Stimulated activated CD8-positive, alpha-beta memory T cell treated with anti-CD3 and anti-CD28 coated beads, Interleukin-12 subunit alpha, Interleukin-12 subunit beta, amount 100 ng/mL, for 1 hour (primary cell): ENCODE results near the gene SLC9A3.
"Not testable (repeated sequence)": the region's sequence is repeated elsewhere in the genome, so short reads cannot be mapped to it uniquely, and the experiment has no call there.

ENCODE experiments used
- DNase-seq: peaks from one replicate; pipeline ENCODE4 v3.0.0-alpha.2; 2020; ENCODE audit warnings: low read depth

The SLC9A3 gene

DNA sequence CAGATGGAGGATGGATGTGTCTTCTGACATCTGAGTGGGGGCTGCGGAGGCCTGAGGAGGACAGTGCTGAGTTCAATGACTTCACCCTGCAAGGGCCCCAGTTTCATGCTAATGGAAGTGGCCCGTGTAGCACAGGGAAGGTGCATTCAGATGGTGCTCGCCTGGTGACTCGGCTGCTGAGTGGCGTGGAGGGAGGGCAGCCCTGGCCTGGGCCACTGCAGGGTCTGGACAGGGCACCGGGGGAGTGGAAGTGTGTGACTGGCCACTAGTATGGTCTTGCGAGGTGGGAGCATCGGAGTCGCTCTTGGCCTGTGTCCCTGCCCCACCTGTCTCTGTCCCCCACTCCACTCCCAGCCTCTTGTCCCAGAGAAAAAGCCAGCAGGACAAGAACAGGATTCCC is 1.7 kb upstream of the SLC9A3 start:
- DNase-seq, result no peak

DNA sequence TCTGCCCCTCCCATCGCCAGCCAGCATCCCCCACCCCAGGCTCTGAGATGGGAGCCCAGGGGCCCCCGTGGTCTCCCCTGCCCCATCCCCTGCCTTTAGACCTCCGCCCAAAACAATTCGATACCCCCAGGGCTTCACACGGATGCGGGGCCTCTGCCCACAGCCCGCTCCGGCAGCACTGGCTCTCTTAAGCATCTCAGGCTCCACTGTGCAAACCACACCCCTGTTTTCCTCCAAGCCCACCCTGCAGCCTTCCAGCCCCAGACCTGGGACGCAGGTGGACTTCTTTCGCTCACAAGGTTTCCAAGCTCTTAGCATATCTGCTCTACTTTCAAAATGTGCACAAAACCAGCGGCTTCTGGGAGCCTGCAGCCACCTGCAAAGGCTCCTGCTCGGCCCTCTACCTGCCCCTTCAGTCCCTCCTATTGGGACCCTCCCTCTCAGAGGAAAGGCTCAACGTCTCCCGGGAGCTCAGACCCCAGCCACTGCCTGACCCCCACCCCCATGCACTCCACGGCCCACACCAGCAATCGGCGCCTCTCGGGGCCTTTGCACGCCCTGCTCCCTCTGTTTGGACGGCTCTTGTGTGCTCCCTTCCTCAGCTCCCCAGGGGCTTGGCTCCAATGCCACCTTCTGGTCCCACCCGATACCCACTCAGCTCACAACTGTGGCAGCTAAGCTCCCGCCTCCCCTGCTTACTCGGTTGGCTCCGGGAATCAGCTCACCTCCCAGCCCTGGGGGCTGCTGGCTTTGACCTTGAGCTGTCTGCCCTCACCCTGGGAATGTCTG is 918 bp upstream of the SLC9A3 start:
- DNase-seq, result no peak

DNA sequence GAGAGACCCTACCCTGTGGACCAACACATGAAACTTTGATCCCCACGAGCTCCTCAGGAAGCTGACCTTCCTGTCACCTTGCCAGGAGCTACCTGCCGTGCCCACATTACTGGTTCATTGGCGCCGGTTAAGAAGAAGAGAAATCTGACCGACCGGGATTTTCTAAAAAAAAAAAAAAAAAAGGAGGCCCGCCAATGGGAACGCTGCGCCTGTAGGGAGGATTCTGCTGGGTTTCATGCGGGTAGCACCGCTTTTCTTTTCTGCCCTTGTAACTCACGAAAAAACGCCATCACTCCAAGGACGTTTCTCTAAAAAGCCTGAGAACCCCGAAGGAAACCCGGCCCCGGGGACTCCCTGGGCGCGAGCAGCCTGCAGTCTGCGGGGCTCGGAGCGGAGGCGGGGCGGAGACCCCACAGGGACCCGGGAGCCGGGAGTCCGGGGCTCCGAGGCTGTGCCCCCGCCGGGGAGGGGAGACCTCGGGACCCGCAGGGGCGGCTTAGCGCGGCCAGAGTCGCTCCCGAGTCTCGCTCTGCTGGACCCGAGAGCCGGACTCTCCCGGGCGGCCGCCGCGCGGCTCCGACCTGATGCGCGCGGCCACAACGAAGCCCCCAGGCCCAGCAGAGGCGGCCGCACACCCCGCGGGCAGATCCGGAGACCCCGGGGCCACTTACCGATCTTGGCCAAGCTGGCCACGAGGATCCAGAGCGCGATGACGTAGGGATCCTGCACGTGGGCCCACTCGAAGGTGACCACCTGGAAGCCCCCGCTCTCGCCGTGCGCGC is 617 bp downstream of the SLC9A3 start:
- DNase-seq, result no peak

DNA sequence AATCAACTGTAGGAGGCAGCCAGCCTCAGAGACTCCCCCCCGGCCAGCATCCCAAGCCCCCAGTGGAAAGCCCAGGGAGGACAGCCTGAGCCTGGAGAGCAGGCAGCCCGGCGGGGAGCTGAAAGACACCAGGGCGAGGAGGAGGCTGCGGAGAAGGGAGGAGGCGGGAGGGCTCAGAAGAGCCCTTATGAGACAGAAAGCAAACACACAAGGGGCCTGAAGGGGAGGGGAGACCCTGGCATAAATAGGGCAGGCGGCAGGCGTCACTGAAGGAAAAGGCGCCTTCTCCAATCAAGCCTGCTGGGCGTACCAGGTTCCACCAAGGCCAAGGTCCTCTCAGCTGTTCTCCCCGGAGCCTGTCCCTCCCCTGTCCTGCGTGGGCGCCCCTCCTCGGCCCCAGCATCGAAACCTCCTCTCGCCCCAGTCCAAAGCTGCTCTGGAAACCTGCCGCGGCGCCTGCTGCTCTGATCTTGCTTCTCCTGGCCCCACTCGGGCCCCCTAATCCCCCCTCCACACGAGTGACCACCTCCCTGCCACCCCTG is 1.3 kb downstream of the SLC9A3 start:
- DNase-seq, result no peak

DNA sequence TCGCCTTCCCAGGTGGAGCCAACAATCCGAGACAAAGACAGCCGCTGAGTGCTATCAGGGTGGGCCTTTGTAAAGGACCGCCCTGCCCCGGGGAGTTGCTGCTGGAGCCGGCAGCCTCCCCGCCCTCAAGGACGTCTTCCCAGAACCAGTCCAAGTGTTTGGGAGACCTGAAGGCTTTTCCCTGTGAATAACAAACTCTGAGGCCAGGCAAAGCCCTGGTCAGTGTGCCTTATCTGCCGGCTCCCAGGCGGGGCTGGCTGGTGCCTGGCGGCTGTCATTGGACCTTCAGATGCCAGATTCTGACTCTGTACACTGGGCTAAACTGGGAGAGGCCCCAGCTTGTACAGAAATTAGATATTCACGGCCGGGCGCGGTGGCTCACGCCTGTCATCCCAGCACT is 2.1 kb downstream of the SLC9A3 start:
- DNase-seq, result no peak

DNA sequence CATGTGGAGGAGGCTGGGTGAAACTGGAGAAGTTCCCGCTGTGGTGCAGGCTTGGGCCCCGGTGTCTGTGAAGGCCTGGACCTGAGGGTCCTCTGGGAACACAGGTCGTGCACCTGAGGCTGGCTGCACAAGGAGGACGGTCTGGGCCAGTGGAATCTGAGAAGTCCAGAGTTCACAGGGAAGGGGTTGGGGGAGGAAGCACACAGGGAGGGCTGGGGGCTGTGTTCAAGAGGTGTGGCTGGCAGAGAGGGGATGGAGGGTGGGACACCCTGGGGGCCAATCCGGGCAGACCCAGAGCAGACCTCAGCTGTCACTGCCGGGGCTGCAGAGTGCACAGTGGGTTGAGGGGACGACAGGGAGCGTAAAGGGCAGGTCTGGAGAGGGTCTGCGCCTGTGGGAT is 2.6 kb downstream of the SLC9A3 start:
- no peak for DNase-seq

DNA sequence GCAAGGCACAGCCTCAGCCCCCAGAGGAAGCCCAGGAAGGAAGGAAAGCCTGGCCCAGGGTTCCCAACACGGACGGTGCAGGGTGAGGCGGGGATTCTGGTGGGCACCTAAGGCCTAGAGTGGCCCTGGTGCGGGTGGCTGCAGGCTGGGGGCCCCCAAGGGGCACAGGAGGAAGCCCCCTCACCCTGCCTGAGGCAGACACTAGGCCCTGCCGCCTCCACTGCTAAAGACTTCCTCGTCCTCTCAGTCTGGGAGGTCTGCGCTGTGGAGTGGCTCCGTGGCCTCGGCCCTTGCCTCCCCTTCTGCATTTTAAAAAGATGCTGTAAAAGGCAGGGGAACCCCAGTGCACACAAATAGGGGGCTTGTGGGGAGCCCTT is 3.4 kb downstream of the SLC9A3 start:
- no peak for DNase-seq

DNA sequence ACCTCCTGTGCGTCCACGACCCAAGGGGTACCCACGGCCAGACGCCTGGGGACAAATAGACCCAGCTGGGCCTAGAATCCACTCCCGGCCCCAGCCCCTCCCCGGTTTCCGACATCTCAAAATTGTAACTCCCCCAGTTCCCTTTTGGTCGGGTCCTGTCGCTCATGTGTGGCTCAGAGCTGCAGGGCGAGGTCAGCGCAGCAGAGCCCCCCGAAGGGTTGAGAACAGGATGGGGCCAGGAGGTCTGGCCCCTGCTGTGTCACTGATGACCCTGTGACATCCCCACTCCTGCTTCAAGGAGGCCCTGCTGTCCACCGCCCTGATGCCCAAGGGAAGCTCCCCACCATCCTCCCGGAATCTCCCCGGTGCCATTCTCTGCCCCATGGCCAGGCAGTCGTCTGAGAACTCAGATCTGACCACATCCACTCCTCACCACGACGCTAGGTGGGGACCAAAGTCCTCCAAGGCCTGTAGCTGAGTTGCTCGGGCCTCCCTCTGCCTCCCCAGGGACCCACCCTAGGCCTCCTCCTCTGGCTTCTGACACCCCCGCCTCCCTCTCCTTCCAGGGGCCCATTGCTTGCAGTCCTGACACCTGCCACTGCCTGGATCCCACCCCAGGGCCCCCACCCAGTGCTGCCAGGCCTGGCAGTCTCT is 3.9 kb downstream of the SLC9A3 start:
- no peak for DNase-seq

DNA sequence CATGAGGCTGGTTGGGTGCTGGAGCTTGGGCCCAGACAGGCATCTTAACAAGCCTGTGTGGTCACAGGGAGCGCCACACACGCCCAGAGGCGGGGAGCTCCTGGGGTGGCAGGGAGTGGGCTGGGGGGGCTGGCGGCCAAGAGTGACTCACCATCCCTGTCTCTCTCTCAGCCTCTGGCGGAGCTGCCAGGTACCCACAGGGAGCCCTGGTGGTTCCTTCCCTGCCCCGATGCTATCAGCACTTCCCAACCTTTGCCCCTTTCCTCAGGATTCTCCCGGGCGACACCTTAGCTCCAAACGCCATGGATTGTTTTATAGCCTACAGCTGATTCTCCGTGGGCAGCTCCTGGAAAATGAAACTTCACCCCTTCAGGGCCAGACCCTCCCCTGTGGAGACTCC is 5.5 kb downstream of the SLC9A3 start:
- no peak for DNase-seq

DNA sequence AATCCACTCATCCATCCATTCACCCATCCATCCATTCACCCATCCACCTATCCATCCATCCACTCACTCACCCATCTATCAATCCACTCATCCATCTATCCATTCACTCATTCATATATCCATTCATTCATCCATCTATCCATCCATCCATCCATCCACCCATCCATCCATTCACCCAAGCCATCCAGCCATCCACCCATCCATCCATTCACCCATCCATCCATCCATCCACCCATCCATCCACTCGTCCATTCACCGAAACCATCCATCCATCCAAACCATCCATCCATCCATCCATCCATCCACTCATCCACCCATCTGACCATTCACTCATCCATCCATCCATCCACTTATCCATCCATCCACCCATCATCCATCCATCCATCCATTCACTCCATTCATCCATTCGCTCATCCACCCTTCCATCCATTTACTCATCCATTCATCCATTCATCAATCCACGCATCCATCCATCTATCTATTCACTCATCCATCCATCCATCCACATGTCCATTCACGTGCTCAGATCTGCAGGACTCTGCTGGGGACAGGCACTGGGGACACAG is 6.6 kb downstream of the SLC9A3 start:
- DNase-seq, result no peak

DNA sequence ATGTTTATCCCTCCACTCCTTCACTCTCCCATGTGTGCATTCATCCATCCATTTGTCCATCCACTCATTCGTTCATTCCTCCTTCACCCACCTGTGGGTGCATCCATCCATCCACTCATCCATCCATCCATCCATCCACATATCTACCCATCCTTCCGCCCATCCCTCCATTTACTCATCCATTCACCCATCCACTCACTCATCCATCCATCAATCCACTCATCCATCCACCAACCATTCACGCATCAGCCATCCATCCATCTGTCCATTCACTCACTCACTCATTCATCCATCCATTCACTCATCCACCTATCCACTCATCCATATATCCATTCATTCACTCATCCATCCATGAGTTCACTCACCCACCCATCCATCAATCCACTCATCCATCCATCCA is 7.3 kb downstream of the SLC9A3 start:
- DNase-seq, result no peak

DNA sequence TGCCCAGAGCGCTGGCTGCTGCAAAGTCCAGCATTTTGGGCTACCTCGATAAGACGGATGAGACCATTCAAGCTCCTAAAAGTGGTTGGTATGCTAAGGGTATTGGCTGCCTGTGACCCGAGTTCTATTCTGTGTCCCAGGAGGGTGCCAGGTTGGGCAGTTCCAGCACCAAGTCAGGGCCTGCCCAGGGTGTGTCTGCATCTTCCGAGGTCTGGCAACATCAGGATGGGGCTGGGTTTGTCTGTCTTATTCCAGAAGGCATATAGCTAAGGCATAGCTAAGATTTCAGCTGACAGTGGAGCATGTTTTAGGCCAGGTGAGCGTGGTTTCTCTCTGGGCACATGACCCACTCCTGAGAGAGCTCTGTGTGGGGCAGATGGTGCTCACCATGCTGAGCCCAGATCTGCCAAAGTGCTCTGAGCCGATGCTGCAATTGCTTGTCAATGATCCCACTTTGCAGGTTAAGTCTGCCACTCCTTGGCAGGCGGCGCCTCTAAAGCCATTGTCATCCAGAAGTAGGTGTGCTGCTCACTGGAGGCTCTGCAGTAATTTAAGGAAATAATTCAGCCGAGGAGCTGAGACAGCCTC is 7.8 kb downstream of the SLC9A3 start:
- DNase-seq, result no peak

DNA sequence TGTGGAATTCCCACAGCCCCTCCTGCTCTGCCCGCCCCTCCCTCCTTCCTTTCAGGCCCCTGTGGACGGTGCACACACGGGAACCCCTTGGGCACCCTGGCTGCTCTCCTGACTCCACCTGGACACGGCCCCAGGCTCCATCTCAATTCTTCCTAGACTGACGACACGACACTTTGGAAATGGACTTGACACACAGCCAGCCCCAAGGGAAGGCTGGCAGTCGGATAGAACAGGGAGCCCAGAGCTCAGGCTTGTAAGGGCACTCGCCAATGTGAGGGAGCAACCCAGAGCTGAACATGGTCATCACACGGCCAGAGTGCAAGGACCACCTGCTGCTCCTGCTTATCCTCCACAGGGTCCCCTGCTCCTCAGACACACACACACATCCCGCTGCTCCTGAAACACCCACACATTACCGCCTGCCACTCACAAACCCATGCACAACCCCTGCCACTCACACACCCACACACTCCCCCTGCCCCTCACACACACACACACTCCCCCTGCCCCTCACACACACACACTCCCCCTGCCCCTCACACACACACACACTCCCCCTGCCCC is 8.9 kb downstream of the SLC9A3 start:
- DNase-seq, result no peak

DNA sequence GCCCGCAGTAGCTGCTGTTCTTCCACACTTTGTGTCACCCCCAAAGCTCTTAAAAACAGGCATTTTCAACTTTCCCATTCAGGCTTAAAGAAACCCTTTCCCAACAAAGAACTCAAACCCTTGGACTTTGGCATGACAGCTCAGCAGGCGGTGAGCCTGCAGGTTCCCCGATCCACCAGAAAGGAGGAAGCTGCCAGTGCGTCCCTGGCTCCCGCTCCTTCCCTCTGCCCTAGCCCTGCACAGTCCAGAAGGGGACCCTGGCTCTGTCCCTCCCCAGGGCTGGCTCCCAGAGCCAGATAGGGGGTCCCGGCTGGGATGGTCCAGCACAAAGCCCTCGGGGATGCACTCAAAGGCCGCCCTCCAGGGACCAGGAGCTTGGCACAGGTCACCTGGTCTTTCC is 9.6 kb downstream of the SLC9A3 start:
- DNase-seq, result no peak

DNA sequence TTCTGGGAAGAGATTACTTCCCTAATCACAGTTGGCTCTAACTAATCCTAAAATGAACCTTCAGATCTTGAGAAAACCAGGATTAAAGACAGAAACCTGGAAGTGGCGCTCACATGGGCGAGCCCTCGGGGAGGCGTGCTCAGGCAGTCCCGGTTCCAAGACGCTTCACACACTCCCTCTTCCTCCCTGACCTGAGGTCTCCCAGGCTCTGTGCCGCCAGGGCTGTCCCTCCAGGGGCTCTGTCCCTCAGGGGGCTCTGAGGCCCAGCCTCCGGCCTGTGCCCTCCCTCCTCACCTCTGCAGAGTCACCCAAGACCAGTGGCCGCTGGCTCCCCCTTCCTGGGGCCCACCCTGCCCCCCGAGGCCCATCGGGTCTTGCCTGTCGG is 10.2 kb downstream of the SLC9A3 start:
- DNase-seq, result no peak

DNA sequence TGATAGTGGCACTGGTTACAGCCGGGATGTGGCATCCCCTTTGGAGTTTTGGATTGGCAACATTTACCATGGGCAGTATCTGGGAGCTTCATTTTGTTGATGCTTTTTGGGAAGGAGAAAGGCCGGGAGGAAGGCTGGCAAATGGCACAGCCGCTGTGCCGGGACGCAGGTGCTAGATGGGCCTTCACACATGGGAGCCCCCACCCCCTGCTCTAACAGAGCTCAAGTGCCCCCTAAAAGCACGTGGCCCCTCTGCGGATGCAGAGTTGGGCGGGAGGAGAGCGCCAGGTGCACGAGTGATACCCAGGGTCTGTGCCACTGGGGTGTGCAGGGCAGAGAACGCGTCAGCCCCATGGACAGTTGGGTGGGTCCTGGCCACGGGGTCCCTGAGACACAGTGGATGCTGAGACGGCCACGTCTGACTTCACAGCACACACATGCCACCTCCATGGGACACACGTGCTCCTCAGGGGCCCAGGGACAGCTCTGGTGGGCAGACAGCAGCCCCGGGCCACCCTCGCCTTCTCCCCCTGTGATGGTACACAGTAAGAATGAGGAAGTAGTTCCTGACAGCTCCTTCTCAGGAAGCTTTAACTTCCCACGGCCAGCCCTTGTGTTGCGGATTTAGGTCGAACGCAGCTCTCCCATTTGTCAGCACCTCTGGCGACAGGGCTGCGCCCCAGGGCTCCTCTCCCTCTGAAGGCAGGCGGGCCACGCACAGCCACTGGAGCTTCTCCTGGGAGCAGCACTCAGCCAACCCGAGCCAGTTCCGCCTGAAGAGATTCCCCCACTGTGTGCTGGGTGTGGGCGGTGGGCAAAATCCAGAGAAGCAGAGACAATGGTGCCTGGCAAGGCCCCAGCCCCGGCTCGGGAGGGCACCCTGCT is 10.8 kb downstream of the SLC9A3 start:
- DNase-seq, result no peak

DNA sequence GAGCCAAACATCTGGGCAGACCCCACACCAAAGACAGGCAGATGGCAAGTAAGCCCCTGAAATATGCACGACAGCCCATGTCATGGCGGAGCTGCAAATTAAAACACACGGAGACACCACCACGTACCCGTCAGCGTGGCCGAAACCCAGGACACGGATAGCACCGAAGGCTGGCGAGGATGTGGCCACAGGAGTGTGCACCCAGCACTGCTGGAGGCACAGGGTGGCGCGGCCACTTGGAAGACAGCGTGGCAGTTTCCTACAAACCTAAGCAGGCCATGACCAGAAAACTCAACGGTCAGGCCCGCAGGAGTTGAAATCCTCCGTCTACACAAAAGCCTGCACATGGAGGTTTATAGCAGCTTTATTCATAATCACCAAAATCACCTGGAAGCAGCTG is 12.8 kb downstream of the SLC9A3 start:
- no peak for DNase-seq

DNA sequence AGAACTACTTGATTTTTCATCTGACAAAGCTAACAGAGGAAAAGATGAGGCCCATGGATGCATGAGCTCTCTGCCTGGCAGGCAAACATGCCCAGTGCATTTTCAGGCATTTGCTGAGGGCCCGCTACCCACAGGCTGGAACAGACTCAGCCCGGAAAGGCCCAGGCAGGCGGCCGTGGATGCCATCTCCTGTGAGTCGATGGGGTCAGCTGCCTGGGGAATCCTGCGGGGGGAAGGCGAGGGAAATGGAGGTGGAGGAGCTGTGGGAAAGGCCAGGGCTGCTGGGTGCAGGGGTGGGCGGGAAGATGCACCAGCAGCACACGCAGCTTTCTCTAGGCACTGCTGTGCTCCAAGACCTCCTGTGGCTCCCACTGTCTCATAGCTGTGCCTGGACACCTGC is 13.7 kb downstream of the SLC9A3 start:
- DNase-seq, result no peak

DNA sequence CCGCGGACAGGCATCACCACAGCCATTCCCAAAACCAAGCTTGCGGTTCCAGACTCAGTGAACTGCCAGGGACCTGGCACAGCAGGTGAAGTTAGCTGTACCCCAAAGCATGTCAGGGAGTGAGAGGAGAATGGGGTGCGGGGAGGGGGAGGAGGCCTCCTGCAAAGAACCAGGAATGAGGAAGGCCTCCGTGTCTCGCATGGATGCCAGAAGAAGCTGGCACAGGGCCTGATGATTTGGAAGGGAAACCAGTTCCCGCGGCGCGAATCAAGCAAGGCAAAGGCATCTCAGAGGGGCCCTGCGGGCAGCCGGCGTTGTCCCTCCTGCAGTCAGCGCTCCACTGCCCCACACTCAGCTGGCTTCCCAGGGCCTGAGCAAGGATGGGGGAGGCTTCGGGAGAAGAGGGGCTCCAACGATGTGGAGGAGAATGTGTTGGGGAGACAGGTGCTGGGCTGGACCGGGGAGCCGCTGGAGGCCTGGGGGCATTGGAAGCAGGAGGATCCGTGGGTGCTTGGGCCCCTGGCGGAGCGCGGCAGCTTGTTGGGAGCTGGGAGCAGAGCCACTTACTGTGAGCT is 14.6 kb downstream of the SLC9A3 start:
- no peak for DNase-seq

DNA sequence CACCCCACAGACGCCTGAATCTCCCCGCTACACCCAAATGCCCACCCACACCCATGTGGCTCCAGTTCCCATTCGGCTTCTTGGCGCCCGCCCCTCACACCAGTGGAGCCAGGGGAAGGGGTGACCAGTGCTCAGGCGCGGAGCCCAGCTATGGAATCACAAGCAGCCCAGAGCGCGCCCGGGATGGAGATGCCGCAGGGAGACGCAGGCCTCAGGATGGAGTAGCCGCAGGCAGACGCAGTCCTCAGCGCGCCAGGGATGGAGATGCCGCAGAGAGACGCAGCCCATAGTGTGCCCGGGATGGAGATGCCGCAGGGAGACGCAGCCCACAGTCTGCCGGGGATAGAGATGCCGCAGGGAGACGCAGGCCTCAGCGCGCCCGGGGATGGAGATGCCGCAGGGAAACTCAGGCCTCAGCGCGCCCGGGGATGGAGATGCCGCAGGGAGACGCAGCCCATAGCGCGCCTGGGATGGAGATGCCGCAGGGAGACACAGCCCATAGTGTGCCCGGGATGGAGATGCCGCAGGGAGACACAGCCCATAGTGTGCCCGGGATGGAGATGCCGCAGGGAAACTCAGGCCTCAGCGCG is 16.2 kb downstream of the SLC9A3 start:
- not testable (repeated sequence) for DNase-seq
